Measurements from ENCODE around the gene SSTR3. TPM values are rescaled to one million over a fixed set of nuclear protein-coding genes. Genes with fewer than 3 reads are reported as not detected.

SSTR3 gene
- total RNA-seq, 2 experiments from 2014 or later: 1.9 to 2.1 TPM

GRCh38 chr22:37184380-37184755, 27.9 kb downstream of the SSTR3 start:
- ATAC-seq (ENCODE audit: poor library complexity) (no peak), DNase-seq (no peak)
- intact Hi-C loops (cut with DNase I, micrococcal nuclease): no loop called here
- Mint-ChIP-seq H3K36me3 (ENCODE audit: low read depth) (peaks cover 5% of the 10 kb centered on the region), H3K4me3 (no peak overlapping the region), H3K27ac (no peak overlapping the region), H3K9me3 (no peaks in the 10 kb centered on the region), H3K4me1 (ENCODE audit: low read depth) (peaks cover 40% of the 10 kb centered on the region), H3K27me3 (no peaks in the 10 kb centered on the region)
- ChIA-PET CTCF (interaction anchor here (1.5 kb wide), 1 partner anchor 15 kb away, joined by 3 read pairs; no protein-coding TSS in a partner anchor), POLR2A (no interaction called here)
- Histone ChIP-seq H3K9me3 (ENCODE audit: control insufficient read depth in 1 of 2, insufficient read depth in 1 of 2, low read length in 2 of 2) (no peaks in the 10 kb centered on the region), H3K27ac (ENCODE audit: low read depth in 1 of 2, low read length in 2 of 2) (no peak overlapping the region), H3K36me3 (ENCODE audit: insufficient read depth, low read length) (no peaks in the 10 kb centered on the region), H3K27me3 (ENCODE audit: control insufficient read depth in 1 of 2, insufficient read depth in 2 of 2, low read length in 2 of 2) (no peaks in the 10 kb centered on the region), H3K4me1 (ENCODE audit: insufficient read depth, low read length) (peaks cover 63% of the 10 kb centered on the region), H3K4me3 (ENCODE audit: low read length) (no peak overlapping the region)
- no peak for TF ChIP-seq CTCF (IDR thresholded peaks at IDR 0.05)

DNA sequence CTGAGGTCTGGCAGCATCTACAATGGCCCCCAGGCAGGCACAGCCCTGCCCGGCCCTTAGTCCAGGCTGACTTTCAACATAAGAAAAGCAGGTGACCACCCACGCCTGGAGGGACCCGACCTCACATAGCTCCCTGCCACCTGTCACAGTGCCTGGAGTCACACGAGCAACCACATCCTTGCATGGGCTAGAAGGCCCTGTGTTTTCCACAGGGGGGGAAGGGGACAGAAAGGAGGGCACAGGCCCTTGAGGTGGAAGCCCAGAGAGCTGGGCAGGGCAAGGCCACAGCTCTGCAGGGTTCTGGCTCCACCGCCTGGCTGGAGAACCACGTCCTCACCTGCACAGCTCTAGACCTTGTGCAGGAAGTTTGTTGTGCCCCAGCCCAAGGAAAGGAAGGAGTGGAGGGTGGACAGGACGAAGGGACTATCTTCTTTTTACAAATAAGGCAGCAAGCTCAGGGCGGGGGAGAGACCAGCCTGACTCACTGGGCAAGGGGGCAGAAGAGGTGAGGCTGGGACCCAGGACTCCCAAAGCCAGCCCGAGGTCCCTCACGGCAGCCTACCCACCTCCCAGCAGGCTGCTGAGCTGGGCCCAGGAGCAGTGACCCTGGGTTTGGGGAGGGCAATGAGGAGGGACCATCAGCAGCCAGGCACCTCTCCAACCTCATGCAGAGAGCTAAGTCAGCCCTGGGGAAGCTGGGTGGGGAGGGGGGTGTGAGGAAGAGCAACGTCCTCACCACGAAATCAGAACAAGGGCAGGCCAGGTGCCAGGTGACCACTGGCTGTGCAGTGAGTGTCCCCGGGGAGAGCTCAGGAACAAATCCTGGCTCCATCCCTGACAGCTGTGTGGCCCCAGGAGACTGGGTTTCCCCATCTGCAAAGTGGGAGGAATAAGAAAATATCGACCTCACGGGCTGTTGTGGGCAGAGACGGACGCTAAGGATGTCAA, 28.6 kb downstream of the SSTR3 start:
- intact Hi-C loops (cut with DNase I, micrococcal nuclease): no loop called here
- Histone ChIP-seq H3K36me3 (ENCODE audit: insufficient read depth, low read length) (no peaks in the 10 kb centered on the region), H3K27ac (ENCODE audit: low read depth in 1 of 2, low read length in 2 of 2) (no peak overlapping the region), H3K27me3 (ENCODE audit: control insufficient read depth in 1 of 2, insufficient read depth in 2 of 2, low read length in 2 of 2) (no peaks in the 10 kb centered on the region), H3K4me1 (ENCODE audit: insufficient read depth, low read length) (peaks cover 57% of the 10 kb centered on the region), H3K9me3 (ENCODE audit: control insufficient read depth in 1 of 2, insufficient read depth in 1 of 2, low read length in 2 of 2) (no peaks in the 10 kb centered on the region), H3K4me3 (ENCODE audit: low read length) (no peak overlapping the region)
- DNase-seq (peak in 2 of 14 experiments; percentile 28 to 35), ATAC-seq (ENCODE audit: poor library complexity) (no peak)
- no peaks in the 10 kb centered on the region for H3K9me3 Mint-ChIP-seq
- TF ChIP-seq CTCF (IDR thresholded peaks at IDR 0.05): no peak
- H3K36me3 Mint-ChIP-seq (ENCODE audit: low read depth): peaks cover 5% of the 10 kb centered on the region
- no peaks in the 10 kb centered on the region for H3K27me3 Mint-ChIP-seq
- CTCF ChIA-PET: interaction anchor here (1.5 kb wide), 1 partner anchor 15 kb away, joined by 3 read pairs; no protein-coding TSS in a partner anchor
- POLR2A ChIA-PET: no interaction called here
- H3K4me1 Mint-ChIP-seq (ENCODE audit: low read depth): peaks cover 33% of the 10 kb centered on the region
- H3K27ac Mint-ChIP-seq: peak overlapping the region; percentile 24
- H3K4me3 Mint-ChIP-seq: peak overlapping the region; percentile 25

- H3K27ac Mint-ChIP-seq: no peak overlapping the region
- POLR2A ChIA-PET: no interaction called here
- peaks cover 34% of the 10 kb centered on the region for H3K4me1 Mint-ChIP-seq (ENCODE audit: low read depth)
- Histone ChIP-seq H3K27ac (ENCODE audit: low read depth in 1 of 2, low read length in 2 of 2) (no peak overlapping the region), H3K9me3 (ENCODE audit: control insufficient read depth in 1 of 2, insufficient read depth in 1 of 2, low read length in 2 of 2) (no peaks in the 10 kb centered on the region), H3K36me3 (ENCODE audit: insufficient read depth, low read length) (no peaks in the 10 kb centered on the region), H3K4me3 (ENCODE audit: low read length) (no peak overlapping the region), H3K27me3 (ENCODE audit: control insufficient read depth in 1 of 2, insufficient read depth in 2 of 2, low read length in 2 of 2) (no peaks in the 10 kb centered on the region), H3K4me1 (ENCODE audit: insufficient read depth, low read length) (peaks cover 49% of the 10 kb centered on the region)
- CTCF ChIA-PET: no interaction called here
- DNase-seq (no peak), ATAC-seq (ENCODE audit: poor library complexity) (no peak)
- TF ChIP-seq CTCF (IDR thresholded peaks at IDR 0.05): no peak
- H3K9me3 Mint-ChIP-seq: no peaks in the 10 kb centered on the region
- peaks cover 5% of the 10 kb centered on the region for H3K36me3 Mint-ChIP-seq (ENCODE audit: low read depth)
- intact Hi-C loops (cut with DNase I, micrococcal nuclease): no loop called here
- no peaks in the 10 kb centered on the region for H3K27me3 Mint-ChIP-seq
- H3K4me3 Mint-ChIP-seq: no peak overlapping the region
Measured at GRCh38 chr22:37182949-37183245, 29.4 kb downstream of the SSTR3 start.
